GM18508 (cell line): ENCODE data around the gene DENND1A.

Experiments
- ATAC-seq: cut with Tn5 transposase; IDR thresholded peaks from one replicate; pipeline ENCODE4 v1.9.1; 2021; ENCODE audit warnings: moderate number of reproducible peaks; ENCODE audit not compliant: insufficient read depth, unreplicated experiment

The DENND1A gene

GRCh38 chr9:123482295-123482968 is 447.5 kb downstream of the DENND1A start:
- no peak for ATAC-seq

- ATAC-seq: no peak
These were observed 448.6 kb downstream of the DENND1A start for GRCh38 chr9:123481209-123481865.

GRCh38 chr9:123480791-123481190 is 449.1 kb downstream of the DENND1A start:
- no peak for ATAC-seq

GRCh38 chr9:123480096-123480495 is 449.8 kb downstream of the DENND1A start:
- no peak for ATAC-seq

GRCh38 chr9:123478967-123479602 is 450.8 kb downstream of the DENND1A start:
- no peak for ATAC-seq

- no peak for ATAC-seq
These were observed 451.8 kb downstream of the DENND1A start for GRCh38 chr9:123478160-123478559.

GRCh38 chr9:123475407-123475806 is 454.5 kb downstream of the DENND1A start:
- no peak for ATAC-seq

- no peak for ATAC-seq
These were observed 456.9 kb downstream of the DENND1A start for GRCh38 chr9:123472862-123473614.

- no peak for ATAC-seq
These were observed 457.9 kb downstream of the DENND1A start for GRCh38 chr9:123471843-123472570.

GRCh38 chr9:123470991-123471770 is 458.7 kb downstream of the DENND1A start:
- no peak for ATAC-seq

- no peak for ATAC-seq
These were observed 459.7 kb downstream of the DENND1A start for GRCh38 chr9:123470121-123470782.

GRCh38 chr9:123469282-123469681 is 460.6 kb downstream of the DENND1A start:
- ATAC-seq: no peak

GRCh38 chr9:123468541-123468940 is 461.4 kb downstream of the DENND1A start:
- no peak for ATAC-seq

GRCh38 chr9:123465304-123465703 is 464.6 kb downstream of the DENND1A start:
- no peak for ATAC-seq

- ATAC-seq: no peak
These were observed 469.8 kb downstream of the DENND1A start for GRCh38 chr9:123460091-123460490.

GRCh38 chr9:123457583-123457982 is 472.3 kb downstream of the DENND1A start:
- no peak for ATAC-seq

GRCh38 chr9:123456011-123456410 is 473.9 kb downstream of the DENND1A start:
- no peak for ATAC-seq

GRCh38 chr9:123455187-123455586 is 474.7 kb downstream of the DENND1A start:
- no peak for ATAC-seq

- ATAC-seq: no peak
These were observed 475.6 kb downstream of the DENND1A start for GRCh38 chr9:123454361-123454760.
